HG03439 (cell line): ENCODE results near the gene THOC6.
A peak's percentile ranks its signal among the peaks of the same experiment; 100 is the strongest.

Source experiments
- ATAC-seq: cut with Tn5 transposase; IDR thresholded peaks from one replicate; pipeline ENCODE4 v1.9.1; 2021; ENCODE audit warnings: mild to moderate bottlenecking, moderate library complexity; ENCODE audit not compliant: unreplicated experiment

THOC6 gene

DNA sequence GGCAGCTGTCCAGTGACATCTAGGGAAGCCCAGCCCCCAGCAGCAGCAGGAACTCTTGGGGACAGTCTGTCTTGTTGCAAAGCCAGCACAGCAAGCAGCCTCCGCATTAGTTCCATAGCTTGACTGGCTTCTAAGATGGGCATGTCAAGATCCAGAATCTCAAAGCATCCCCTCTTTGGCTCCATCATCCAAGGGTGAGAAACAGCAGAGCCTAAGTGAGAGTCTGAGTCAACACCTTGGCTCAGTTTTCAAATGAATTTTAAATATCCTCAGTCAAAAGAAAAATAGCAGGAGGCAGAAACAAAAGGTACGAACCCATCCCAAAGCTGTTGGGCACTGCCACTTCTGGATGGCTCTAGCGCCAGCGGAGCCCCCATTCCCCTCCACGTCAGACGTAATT, 8.9 kb upstream of the THOC6 start:
- no peak for ATAC-seq

DNA sequence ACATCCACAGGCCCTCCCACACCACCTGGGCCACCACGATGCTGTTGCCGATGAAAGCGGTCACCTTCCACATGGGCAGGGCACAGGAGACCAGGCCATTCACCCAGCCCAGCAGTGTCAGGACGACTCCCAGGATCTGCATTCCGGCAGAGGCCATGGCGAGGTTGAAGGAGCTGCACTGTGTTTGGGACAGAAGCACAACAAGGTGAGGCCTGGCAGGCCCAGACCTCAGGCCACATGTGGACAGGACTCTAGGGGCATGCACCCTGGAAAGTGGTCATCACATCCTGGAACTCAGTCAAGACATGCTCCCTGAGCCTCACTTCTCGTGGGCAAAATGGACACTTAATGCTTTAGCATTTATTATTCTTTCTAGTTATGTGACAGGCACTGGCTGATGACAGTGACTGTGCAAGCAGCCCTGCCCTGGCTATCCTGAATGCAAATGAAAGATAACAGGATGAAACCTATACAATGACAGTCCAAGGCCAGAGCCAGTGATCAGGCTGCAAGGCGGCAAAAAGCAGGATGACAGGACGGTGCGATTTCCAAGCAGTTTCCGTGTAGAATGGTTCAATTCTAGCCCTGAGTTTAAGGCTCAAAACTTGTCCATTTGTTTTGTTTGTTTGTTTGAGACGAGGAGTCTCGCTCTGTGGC, 7.8 kb upstream of the THOC6 start:
- ATAC-seq = no peak

DNA sequence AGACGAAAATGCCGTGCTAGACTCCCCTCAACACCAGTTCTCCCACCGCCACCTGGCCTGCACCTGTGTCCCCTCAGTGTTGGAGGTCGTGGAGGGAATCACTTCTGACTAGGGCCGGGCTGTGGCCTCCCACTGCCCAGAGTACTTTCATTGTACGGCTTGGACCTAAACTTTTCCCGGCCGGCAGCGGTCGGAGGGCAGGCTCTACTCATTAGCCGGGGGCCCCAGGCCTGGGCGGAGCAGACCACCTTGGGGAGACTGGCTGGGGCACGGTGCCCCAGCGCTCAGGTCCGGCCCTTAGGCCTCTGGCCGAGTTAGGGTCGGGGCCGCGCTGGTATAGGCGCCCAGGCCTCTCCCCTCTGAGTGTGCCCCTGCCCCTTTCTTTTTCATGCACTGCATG, 6.5 kb upstream of the THOC6 start:
- no peak for ATAC-seq

DNA sequence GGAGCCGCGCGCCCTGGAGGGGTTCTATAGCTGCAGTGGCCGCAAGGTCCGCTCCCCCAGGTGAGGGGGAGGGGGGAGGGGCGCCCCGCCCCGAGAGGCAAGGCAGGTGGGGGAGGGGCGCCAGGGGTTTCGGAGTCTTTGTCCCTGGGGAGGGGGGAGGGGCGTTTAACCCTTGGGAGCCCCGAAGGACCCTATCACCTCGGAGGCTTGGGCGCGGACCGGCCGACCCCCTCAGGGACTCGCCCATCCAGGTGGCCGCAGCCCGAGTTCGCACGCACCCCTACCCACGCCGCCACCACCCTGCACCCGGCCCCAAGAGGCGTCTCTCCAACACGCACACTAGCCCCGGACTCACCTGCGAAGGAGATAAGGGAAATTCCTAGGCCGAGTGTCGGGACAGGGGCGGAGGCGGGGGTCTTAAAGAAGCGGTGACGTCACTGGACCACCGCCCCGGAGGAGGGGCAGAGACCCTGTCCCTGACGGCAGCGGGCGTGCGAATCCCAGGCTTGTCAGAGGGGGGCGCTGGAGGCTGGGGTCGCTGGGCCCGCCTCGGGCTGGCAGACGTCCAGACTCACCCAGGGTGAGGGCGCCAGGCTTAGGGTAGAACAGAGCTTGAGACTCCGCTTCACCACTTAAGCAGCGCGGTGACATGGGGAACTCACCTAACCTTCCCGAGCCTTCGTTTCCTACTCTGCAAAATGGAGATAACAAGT, 5.9 kb upstream of the THOC6 start, which contains the start of gene CLDN6:
CLDN6 (minus strand) TSS at position 390 of the 713 bp plus-strand sequence. CDS start 2,162 bp downstream, outside the sequence.
- no peak for ATAC-seq

DNA sequence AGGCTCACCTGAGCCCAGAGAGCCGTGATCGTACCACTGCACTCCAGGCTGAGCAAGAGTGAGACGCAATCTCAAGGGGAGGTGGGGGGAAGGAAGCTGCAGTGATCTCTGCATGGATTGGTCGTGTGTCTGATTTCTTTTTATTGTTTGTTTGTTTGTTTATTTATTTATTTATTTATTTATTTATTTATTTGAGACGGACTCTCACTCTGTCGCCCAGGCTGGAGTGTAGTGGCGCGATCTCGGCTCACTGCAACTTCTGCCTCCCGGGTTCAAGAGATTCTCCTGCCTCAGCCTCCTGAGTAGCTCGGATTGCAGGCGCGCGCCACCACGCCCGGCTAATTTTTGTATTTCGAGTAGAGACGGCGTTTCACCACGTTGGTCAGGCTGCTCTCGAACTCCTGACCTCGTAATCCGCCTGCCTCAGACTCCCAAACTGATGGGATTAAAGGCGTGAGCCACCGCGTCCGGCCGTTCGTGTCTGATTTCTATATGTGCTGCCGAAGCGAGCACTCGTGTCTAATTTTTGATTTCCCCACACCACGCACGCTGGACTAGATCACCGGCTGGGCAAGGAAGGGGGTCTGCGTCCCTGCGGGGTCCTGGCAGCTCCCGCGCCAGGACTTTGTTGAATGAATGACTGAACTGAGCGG, 4.1 kb upstream of the THOC6 start:
- ATAC-seq = no peak

DNA sequence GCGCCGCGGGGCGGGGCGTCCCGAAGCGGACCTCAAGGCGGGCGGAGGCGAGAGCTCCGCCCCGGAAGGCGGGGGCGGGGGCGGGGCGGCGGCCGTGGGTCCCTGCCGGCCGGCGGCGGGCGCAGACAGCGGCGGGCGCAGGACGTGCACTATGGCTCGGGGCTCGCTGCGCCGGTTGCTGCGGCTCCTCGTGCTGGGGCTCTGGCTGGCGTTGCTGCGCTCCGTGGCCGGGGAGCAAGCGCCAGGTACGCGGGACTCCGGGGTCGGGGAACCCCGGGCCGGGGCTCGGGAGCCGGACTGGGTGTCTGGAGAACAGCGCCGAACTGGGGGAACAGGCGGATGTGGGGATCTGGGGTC, 3.6 kb upstream of the THOC6 start, which contains the start of gene TNFRSF12A:
TNFRSF12A (plus strand) TSS at position 122 of the 357 bp plus-strand sequence; CDS start at position 152, 30 bp downstream.
- no peak for ATAC-seq

DNA sequence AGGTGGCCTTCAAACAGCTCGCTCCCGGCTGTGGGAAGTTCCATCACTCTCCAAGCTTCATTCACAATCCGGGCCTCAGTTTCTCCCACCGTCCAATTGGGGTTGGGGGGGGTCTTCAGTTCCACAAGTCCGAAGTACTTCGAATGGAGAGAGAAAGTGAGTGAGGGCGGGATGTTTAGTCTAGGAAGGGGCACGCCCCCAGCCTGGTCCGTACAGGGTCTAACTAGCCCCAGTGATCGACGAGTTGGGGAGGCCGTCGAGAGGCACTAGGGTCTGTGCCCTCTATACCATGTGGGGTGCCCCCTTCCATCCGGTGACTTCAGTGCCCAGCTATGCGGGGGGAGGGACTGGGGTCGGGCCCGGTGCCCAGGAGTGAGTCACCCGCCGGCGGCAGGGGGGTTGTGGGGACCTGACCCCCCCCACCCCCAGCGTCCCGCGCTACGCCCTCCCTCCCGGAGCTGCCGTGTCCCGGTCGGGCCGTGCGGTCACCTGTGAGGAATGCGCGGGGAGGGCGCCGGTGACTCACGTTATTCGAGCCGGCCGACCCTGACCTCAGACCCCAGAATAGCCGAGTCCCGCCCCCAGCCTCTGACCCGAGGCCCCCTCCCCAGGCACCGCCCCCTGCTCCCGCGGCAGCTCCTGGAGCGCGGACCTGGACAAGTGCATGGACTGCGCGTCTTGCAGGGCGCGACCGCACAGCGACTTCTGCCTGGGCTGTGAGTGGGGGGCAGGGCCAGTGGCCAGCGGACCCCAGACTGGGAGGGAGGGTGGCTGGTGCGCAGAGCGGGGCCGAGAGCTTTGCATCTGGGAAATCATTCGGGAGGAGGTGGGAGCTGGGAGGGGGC, 3.0 kb upstream of the THOC6 start:
- no peak for ATAC-seq

DNA sequence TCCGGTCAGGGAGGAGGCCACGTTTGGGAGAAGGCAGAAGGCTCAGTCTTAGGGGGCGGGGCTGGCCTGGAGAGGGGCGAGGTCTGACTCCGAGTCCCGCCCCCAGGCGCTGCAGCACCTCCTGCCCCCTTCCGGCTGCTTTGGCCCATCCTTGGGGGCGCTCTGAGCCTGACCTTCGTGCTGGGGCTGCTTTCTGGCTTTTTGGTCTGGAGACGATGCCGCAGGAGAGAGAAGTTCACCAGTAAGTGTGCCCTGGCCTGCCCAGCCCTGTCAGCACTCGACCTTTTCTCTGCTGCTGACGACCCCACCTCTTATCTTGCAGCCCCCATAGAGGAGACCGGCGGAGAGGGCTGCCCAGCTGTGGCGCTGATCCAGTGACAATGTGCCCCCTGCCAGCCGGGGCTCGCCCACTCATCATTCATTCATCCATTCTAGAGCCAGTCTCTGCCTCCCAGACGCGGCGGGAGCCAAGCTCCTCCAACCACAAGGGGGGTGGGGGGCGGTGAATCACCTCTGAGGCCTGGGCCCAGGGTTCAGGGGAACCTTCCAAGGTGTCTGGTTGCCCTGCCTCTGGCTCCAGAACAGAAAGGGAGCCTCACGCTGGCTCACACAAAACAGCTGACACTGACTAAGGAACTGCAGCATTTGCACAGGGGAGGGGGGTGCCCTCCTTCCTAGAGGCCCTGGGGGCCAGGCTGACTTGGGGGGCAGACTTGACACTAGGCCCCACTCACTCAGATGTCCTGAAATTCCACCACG, 2.2 kb upstream of the THOC6 start:
- no peak for ATAC-seq

DNA sequence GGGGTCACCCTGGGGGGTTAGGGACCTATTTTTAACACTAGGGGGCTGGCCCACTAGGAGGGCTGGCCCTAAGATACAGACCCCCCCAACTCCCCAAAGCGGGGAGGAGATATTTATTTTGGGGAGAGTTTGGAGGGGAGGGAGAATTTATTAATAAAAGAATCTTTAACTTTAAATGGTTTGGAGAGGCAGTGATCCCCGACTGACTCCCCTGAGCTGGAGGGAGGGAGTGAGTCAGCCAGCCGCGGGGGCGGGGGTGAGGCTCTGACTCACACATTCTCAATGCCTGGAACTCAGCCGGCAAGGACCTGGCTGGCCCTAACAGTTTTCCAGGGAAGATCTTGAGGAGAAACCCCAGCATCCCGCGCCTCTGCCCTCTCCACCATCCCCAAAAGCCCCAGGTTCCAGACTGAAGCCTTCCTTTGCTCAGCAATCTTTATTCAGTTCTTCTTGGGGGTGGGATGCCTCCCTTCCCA, 1.6 kb upstream of the THOC6 start:
- no peak for ATAC-seq

DNA sequence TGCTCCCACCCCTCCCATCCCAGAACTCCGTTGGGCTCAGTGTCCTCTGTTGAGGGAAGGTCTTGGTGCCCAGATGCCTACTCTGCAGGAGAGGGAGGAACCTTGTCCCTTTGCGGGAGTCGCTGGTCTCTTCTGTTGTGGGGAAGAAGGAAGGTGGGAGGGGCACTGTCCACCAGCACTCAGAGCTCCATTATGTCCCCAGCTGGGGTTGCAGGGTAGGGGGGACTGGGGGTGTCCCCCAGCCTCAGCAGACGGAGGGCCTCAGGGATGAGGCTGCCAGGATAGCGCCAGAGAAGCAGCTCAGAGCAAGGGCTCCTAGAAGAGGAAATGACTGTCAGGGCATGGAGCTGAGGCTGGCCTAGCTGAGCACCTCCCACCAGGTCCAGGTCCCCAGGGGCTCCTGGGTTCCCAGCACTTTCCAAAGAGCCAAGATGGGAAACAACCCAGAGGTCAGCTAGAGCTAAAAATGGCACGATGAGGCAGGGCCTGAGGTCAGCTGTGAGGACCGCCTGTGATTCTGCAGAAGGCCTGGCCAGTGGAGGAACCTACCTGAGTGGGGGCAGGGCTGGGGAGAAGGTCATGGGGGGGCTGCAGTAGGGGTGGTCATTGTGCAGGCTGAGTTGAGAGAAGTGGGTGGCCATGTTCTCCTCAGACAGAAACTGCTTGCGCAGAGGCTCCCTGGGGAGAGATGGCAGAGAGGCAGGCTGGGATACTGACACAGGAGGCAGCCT, 986 bp upstream of the THOC6 start:
- ATAC-seq = no peak

DNA sequence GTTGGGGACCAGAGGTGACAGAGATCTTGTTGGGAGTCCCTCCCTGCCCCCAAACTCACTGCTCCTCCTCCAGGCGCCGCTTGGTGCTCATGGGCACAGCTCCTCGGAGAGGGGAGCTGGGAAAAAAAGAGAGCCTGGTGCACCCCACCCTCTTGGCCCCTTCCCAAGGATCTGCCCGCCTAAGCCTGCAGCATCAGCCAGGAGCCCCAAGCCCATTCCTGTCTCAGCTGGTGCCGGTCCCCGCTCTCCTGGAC, 493 bp upstream of the THOC6 start:
- ATAC-seq = no peak

DNA sequence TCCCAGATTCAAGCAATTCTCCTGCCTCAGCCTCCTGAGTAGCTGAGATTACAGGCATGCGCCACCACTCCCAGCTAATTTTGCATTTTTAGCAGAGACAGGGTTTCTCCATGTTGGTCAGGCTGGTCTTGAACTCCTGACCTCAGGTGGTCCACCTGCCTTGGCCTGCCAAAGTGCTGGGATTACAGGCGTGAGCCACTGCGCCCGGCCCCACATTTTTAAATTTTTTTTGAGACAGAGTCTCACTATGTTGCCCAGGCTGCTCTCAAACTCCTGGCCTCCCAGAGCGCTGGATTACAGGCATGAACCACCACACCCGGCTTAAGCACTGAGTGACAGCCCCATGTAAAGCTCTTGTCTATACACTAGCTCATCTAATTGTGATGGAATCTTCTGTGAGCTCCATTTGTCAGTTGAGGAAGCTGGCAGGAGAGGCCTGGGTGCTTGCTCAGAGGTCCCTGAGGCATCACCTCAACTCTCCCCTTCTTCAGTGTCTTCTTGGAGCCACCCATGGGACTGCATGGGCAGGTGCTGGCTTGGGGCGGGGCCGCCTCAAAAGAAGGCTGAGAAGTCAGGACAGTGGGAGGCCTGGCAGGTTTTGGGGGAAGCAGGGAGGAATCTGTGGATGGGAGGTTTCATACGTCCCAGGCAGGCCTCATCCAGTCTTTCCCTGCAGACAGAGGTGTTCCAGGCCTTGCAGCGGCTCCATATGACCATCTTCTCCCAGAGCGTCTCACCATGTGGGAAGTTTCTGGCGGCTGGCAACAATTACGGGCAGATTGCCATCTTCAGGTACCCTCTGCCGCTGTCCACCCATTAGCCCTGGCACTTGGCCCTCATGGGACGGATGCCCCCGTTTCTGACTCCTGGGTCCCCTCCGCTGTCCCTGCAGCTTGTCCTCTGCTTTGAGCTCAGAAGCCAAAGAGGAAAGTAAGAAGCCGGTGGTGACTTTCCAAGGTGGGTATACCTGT, 1.5 kb downstream of the THOC6 start:
- no peak for ATAC-seq

DNA sequence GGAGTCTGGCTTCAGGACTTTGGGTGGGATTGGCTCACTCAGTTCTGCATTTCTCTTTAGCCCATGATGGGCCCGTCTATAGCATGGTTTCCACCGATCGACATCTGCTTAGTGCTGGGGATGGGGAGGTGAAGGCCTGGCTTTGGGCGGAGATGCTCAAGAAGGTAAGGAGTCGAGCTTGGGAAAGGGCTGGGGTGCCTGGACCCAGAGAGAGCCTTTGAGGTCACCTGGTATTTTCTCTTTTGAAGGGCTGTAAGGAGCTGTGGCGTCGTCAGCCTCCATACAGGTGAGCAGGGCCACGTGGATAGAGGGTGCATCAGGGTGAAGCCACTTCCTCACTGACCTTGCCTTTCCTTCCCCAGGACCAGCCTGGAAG, 2.2 kb downstream of the THOC6 start:
- ATAC-seq = no peak

DNA sequence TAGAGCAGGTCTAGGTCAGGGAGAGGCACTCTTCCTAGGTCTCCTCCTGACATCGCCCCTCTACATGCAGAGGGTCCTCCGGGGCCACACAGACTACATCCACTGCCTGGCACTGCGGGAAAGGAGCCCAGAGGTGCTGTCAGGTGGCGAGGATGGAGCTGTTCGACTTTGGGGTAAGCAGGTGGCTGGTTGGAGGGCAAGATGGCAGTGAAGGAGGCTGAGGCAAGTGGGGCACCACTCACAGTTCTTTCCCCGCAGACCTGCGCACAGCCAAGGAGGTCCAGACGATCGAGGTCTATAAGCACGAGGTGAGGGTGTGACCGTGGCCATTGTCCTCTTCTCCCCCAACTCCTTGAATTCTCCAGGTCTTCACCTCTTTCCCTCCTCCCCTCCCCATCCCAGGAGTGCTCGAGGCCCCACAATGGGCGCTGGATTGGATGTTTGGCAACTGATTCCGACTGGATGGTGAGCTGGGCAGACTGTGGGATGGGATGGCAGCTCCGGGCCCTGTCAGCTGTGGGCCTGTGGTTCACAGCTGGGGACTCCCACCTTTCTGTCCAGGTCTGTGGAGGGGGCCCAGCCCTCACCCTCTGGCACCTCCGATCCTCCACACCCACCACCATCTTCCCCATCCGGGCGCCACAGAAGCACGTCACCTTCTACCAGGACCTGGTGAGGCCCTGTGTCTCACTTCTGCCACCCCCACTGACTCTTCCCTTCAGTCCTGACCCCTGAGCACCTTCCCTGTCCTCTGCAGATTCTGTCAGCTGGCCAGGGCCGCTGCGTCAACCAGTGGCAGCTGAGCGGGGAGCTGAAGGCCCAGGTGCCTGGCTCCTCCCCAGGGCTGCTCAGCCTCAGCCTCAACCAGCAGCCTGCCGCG, 3.0 kb downstream of the THOC6 start:
- ATAC-seq = no peak

DNA sequence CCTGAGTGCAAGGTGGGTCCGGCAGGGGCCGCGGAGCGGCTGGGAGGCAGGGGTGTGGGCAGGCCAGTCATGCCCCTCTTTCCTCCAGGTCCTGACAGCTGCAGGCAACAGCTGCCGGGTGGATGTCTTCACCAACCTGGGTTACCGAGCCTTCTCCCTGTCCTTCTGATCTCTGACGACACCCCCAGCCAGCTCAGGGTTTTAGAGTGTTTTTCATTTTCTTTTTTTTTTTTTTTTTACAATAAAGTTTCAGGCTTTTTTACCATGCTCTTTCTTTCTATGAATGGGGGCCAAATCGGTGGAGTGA, 3.6 kb downstream of the THOC6 start:
- ATAC-seq = no peak

DNA sequence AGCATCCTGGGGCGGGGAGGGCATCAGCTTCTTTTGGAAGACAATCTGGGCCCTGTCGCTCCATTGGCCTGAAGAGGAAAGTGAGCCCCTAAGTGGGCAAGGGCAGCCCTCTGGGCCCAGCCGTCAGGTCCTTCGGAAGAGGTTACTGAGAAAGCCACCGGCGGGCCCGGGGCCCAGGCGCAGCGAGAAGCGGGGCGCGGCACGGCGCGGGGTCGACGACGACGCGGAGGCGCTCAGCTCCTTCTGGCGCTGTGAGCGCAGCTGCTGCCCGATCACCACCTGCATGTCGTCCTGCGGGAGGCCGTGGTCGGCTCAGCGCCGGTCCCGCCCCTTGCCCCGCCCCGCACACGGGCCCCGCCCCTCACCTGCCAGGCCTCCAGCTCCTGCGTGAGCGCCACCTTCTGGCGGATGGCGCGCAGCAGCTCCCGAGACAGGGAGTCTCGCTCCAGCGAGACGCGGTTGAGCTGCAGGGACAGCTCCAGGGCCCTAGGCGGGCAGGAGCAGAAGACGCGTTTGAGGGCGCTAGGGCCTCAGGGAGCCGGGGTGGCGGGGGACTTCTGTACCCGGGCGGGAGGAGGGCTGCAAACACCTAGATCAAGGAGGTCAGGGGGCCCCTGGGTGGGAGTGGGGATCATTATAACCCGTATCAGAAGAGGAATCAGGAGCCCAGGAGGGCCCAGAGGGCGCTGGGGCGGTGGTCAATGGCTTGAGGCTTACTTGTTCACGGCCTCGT, 4.3 kb downstream of the THOC6 start:
- peak; percentile 27 for ATAC-seq

DNA sequence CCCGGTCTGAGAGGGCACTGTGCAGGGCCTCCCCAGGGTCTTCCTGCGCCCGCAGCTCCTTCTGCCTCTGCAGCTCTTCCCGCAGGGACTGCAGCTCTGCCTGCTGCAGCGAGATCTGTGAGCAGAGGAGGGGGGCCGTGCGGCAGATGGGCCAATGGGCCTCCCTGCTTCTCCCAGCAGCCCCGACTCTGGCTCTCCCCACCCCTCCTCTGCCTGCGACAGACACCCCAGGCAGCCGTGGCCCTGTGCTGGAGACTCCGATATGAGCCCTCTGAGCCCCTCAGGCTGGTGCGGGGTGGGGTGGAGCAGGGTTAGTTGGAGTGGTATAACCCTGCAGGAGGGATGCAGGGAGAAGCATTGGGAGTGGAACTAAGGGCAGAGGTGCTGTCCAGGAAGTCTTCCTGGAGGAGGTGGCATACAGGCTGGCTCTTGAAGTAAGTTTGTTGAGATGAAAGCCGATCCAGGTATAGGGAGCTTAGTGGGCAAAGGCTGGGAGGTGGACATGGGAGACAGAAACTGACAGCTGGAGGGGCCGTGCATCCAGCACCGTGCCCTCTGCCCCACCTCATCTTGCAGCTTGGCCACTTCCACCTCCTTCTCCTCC, 5.0 kb downstream of the THOC6 start:
- no peak for ATAC-seq
